PC-3 (cell line): Measurements from ENCODE around the gene CNNM1.

ENCODE experiments used
- CTCF ChIP-seq: fragments of 300-600 bp; sonication (generic); conservative IDR thresholded peaks from 2 replicates; pipeline ENCODE4 v1.5.1; 2017; ENCODE audit warnings: antibody characterized with exemption, low read depth, mild to moderate bottlenecking, low read length
- EZH2 ChIP-seq: fragments of 300-600 bp; sonication (generic); IDR thresholded peaks from one replicate; pipeline ENCODE4 v1.6.1; 2017; ENCODE audit warnings: antibody characterized with exemption, mild to moderate bottlenecking, low read length; ENCODE audit not compliant: unreplicated experiment
- EZH2phosphoT487 ChIP-seq: fragments of 300-600 bp; sonication (generic); IDR thresholded peaks from 2 replicates; pipeline ENCODE4 v1.6.1; 2018; ENCODE audit warnings: mild to moderate bottlenecking, antibody characterized with exemption, low read length, borderline replicate concordance

- no peak for TF ChIP-seq CTCF
- no peak for TF ChIP-seq EZH2phosphoT487
- TF ChIP-seq EZH2, result no peak
Measured at GRCh38 chr10:99427566-99428190, 98.5 kb downstream of the CNNM1 start.
